Hematopoietic multipotent progenitor cell (in vitro differentiated cells): ENCODE results near the gene TRIM56. TPM values are rescaled to one million over a fixed set of nuclear protein-coding genes. Genes with fewer than 3 reads are reported as not detected.
"Not testable (repeated sequence)": the region's sequence is repeated elsewhere in the genome, so short reads cannot be mapped to it uniquely, and the experiment has no call there.

Source experiments
- DNase-seq, 3 donors: peaks; one replicate each; pipeline ENCODE4 v3.0.0-alpha.2; 2011 to 2015; ENCODE audit warnings: low read depth in 2 of 3, low spot score in 2 of 3
- total RNA-seq: library from RNA; depleted of rRNA; stranded (reverse); fragments of >200 nt; gene quantifications from one replicate; pipeline ENCODE4 v1.2.3, GENCODE V29; 2012

The TRIM56 gene
- total RNA-seq, 1 donor: 22.4 TPM

GRCh38 chr7:101109368-101109767 lies 24.1 kb downstream of the TRIM56 start:
- no peak for DNase-seq

- no peak for DNase-seq
Observed at GRCh38 chr7:101111261-101111660, 26.0 kb downstream of the TRIM56 start.

- no peak for DNase-seq
Observed at GRCh38 chr7:101112233-101112632, 27.0 kb downstream of the TRIM56 start.

GRCh38 chr7:101113140-101113539 lies 27.9 kb downstream of the TRIM56 start:
- DNase-seq: not testable (repeated sequence)

- no peak for DNase-seq
Observed at GRCh38 chr7:101113836-101114235, 28.6 kb downstream of the TRIM56 start.

- DNase-seq: no peak
Observed at GRCh38 chr7:101114492-101114891, 29.2 kb downstream of the TRIM56 start.

GRCh38 chr7:101115215-101115614 lies 29.9 kb downstream of the TRIM56 start:
- DNase-seq: no peak

- DNase-seq: no peak
Observed at GRCh38 chr7:101116898-101117297, 31.6 kb downstream of the TRIM56 start.

GRCh38 chr7:101118856-101119255 lies 33.6 kb downstream of the TRIM56 start:
- DNase-seq: no peak

GRCh38 chr7:101119876-101120275 lies 34.6 kb downstream of the TRIM56 start:
- no peak for DNase-seq

- no peak for DNase-seq
Observed at GRCh38 chr7:101120315-101120714, 35.0 kb downstream of the TRIM56 start.

- DNase-seq: not testable (repeated sequence)
Observed at GRCh38 chr7:101121631-101121990, 36.3 kb downstream of the TRIM56 start.

GRCh38 chr7:101121991-101122932 lies 37.0 kb downstream of the TRIM56 start:
- DNase-seq: no peak

- DNase-seq: no peak
Observed at GRCh38 chr7:101122933-101123702, 37.8 kb downstream of the TRIM56 start.

GRCh38 chr7:101123703-101124068 lies 38.4 kb downstream of the TRIM56 start:
- DNase-seq: no peak

GRCh38 chr7:101124376-101125056 lies 39.2 kb downstream of the TRIM56 start:
- peak in 2 of 3 donors; percentile 46 to 59 for DNase-seq

GRCh38 chr7:101125989-101126650 lies 40.8 kb downstream of the TRIM56 start:
- DNase-seq: peak in 1 of 3 donors; percentile 23

- peak in 2 of 3 donors; percentile 92 to 95 for DNase-seq
Observed at GRCh38 chr7:101126651-101127459, 41.6 kb downstream of the TRIM56 start, which contains the start of gene SERPINE1. SERPINE1 (plus strand) TSS chr7:101127104; CDS start chr7:101128394, 1,290 bp downstream.

- DNase-seq: no peak
Observed at GRCh38 chr7:101127460-101128039, 42.3 kb downstream of the TRIM56 start.
